Measurements from ENCODE around the gene AOC2.
"Not testable (repeated sequence)": the region's sequence is repeated elsewhere in the genome, so short reads cannot be mapped to it uniquely, and the experiment has no call there.

AOC2 gene

GRCh38 chr17:42871647-42872046 is 27.3 kb downstream of the AOC2 start:
- intact Hi-C loops (cut with DNase I; ENCODE audit: low total_unique reads), result loop anchor here (2.0 kb wide), 1 partner anchor 17 kb away; no protein-coding TSS in a partner anchor
- Histone ChIP-seq H3K36me3 (peaks cover 35 to 66% (median 43%) of the 10 kb centered on the region in 3 donors), H3K4me1 (peaks cover 0 to 9% (median 0%) of the 10 kb centered on the region in 4 donors), H3K9me3 (no peaks in the 10 kb centered on the region), H3K27me3 (no peaks in the 10 kb centered on the region), H3K4me3 (no peak overlapping the region), H3K27ac (no peak overlapping the region)
- no peak for TF ChIP-seq CTCF (IDR thresholded peaks at IDR 0.05)
- no peak for DNase-seq

- Histone ChIP-seq H3K27me3 (no peaks in the 10 kb centered on the region), H3K4me3 (no peak overlapping the region), H3K27ac (no peak overlapping the region), H3K9me3 (no peaks in the 10 kb centered on the region), H3K4me1 (peaks cover 0 to 9% (median 0%) of the 10 kb centered on the region in 4 donors), H3K36me3 (peaks cover 35 to 63% (median 42%) of the 10 kb centered on the region in 3 donors)
- no peak for TF ChIP-seq CTCF (IDR thresholded peaks at IDR 0.05)
- intact Hi-C loops (cut with DNase I; ENCODE audit: low total_unique reads), result no loop called here
- DNase-seq, result no peak
Measured at GRCh38 chr17:42872251-42872965, 28.0 kb downstream of the AOC2 start.

GRCh38 chr17:42873315-42873714 is 28.9 kb downstream of the AOC2 start:
- H3K9me3 ChIP-seq, result no peaks in the 10 kb centered on the region
- H3K27ac ChIP-seq, result no peak overlapping the region
- H3K4me3 ChIP-seq, result no peak overlapping the region
- H3K4me1 ChIP-seq, result peaks cover 0 to 9% (median 0%) of the 10 kb centered on the region in 4 donors
- no peak for TF ChIP-seq CTCF (IDR thresholded peaks at IDR 0.05)
- intact Hi-C loops (cut with DNase I; ENCODE audit: low total_unique reads), result no loop called here
- DNase-seq, result no peak
- peaks cover 32 to 55% (median 37%) of the 10 kb centered on the region in 3 donors for H3K36me3 ChIP-seq
- H3K27me3 ChIP-seq, result no peaks in the 10 kb centered on the region

GRCh38 chr17:42873932-42874695 is 29.7 kb downstream of the AOC2 start:
- H3K4me3 ChIP-seq; intact Hi-C loops (cut with DNase I; ENCODE audit: low total_unique reads); H3K9me3 ChIP-seq; H3K27ac ChIP-seq; H3K27me3 ChIP-seq; DNase-seq; H3K4me1 ChIP-seq: not testable (repeated sequence)
- peaks cover 27 to 48% (median 32%) of the 10 kb centered on the region in 3 donors for H3K36me3 ChIP-seq

GRCh38 chr17:42877037-42877436 is 32.7 kb downstream of the AOC2 start:
- no peak overlapping the region for H3K27ac ChIP-seq
- no peak for TF ChIP-seq CTCF (IDR thresholded peaks at IDR 0.05)
- no peaks in the 10 kb centered on the region for H3K9me3 ChIP-seq
- intact Hi-C loops (cut with DNase I; ENCODE audit: low total_unique reads), result no loop called here
- DNase-seq, result no peak
- H3K36me3 ChIP-seq, result peaks cover 8 to 22% (median 10%) of the 10 kb centered on the region in 3 donors
- no peaks in the 10 kb centered on the region for H3K27me3 ChIP-seq
- H3K4me3 ChIP-seq, result no peak overlapping the region
- peaks cover 0 to 9% (median 0%) of the 10 kb centered on the region in 4 donors for H3K4me1 ChIP-seq
